Measurements from ENCODE around the gene TSPAN5.

DNA sequence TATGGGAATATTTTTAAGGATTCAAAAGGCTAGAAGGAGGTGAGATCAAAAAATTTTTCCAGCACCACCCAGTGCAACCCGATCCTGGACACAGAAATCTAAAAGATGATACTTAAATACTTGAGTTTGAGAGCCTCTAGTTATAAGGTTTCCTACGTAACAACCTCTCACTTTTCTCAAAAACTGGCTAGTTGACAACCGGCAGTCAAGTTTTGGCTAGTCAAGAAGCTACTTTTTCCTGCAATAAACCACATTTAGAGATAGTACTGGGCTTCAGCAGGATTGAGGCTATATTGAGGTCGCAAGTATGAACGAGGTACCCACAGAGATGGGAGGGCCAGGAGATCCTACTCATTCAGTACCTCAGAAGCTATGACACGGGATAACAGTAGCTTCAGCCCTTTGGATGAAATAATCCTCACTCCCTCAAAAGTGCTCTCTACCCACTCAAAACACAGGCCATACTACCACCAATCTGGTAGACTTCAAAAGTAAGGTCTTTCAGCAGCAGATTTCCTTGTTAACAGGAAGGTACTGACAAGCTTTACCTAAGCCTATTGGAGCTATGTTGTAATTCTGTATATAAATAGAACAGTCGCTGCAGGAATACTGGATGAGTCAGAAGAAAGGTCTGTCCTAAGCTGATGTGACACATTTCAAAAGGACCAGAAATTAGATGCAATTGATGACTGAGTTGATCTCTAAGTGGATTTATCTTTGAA, 1.5 kb upstream of the TSPAN5 start:
- TF ChIP-seq, protein P1, sequence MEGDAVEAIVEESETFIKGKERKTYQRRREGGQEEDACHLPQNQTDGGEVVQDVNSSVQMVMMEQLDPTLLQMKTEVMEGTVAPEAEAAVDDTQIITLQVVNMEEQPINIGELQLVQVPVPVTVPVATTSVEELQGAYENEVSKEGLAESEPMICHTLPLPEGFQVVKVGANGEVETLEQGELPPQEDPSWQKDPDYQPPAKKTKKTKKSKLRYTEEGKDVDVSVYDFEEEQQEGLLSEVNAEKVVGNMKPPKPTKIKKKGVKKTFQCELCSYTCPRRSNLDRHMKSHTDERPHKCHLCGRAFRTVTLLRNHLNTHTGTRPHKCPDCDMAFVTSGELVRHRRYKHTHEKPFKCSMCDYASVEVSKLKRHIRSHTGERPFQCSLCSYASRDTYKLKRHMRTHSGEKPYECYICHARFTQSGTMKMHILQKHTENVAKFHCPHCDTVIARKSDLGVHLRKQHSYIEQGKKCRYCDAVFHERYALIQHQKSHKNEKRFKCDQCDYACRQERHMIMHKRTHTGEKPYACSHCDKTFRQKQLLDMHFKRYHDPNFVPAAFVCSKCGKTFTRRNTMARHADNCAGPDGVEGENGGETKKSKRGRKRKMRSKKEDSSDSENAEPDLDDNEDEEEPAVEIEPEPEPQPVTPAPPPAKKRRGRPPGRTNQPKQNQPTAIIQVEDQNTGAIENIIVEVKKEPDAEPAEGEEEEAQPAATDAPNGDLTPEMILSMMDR (IDR thresholded peaks at IDR 0.05 in 2 of 3, conservative IDR thresholded peaks at IDR 0.05 in 1 of 3; ENCODE audit: insufficient read depth in 2 of 3, low read depth in 1 of 3, low read length in 3 of 3), result no peak
- no peak for TF ChIP-seq TCF7 (IDR thresholded peaks at IDR 0.05; ENCODE audit: borderline replicate concordance)
- no peak for TF ChIP-seq ZNF707 (CRISPR knock-in tag; conservative IDR thresholded peaks at IDR 0.05)
- TF ChIP-seq RUNX1 (IDR thresholded peaks at IDR 0.05; ENCODE audit: low read depth), result no peak
- TF ChIP-seq, protein P2, sequence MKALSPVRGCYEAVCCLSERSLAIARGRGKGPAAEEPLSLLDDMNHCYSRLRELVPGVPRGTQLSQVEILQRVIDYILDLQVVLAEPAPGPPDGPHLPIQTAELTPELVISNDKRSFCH (CRISPR knock-in tag; IDR thresholded peaks at IDR 0.05), result no peak
- TF ChIP-seq, protein P2 (tag; IDR thresholded peaks at IDR 0.05), result no peak
- TF ChIP-seq CEBPB (tag; IDR thresholded peaks at IDR 0.05), result no peak
- TF ChIP-seq CBX2 (IDR thresholded peaks at IDR 0.05; ENCODE audit: insufficient read depth, low read length, poor library complexity, severe bottlenecking), result no peak

All from K562 (cell line).